Stomach smooth muscle (tissue), 2 donors: ENCODE data around the gene PRTFDC1.

Experiments
- H3K27ac ChIP-seq: one replicate; pipeline ENCODE4 v1.7.0; 2013; ENCODE audit warnings: mild to moderate bottlenecking, low read length, inconsistent platforms
- H3K27me3 ChIP-seq, 2 donors: one replicate each; pipeline ENCODE4 v1.7.0; 2013; ENCODE audit warnings: low read length in 2 of 2; ENCODE audit not compliant: insufficient read depth in 2 of 2, control insufficient read depth in 1 of 2
- H3K36me3 ChIP-seq, 2 donors: one replicate each; pipeline ENCODE4 v1.7.0; 2013; ENCODE audit warnings: low read length in 2 of 2; ENCODE audit not compliant: control insufficient read depth in 2 of 2, insufficient read depth in 2 of 2
- H3K4me1 ChIP-seq: one replicate; pipeline ENCODE4 v1.7.0; 2013; ENCODE audit warnings: low read length; ENCODE audit not compliant: control insufficient read depth, insufficient read depth
- H3K4me3 ChIP-seq, 2 donors: one replicate each; pipeline ENCODE4 v1.7.0; 2013; ENCODE audit warnings: low read length in 2 of 2
- H3K9ac ChIP-seq, 2 donors: one replicate each; pipeline ENCODE4 v1.7.0; 2013; ENCODE audit warnings: low read length in 2 of 2, mild to moderate bottlenecking in 1 of 2
- H3K9me3 ChIP-seq, 2 donors: one replicate each; pipeline ENCODE4 v1.7.0; 2013; ENCODE audit warnings: low read length in 2 of 2; ENCODE audit not compliant: control insufficient read depth in 2 of 2
- donor health status: healthy.
- donor health status: Pancreatic carcinoma.

The PRTFDC1 gene

DNA sequence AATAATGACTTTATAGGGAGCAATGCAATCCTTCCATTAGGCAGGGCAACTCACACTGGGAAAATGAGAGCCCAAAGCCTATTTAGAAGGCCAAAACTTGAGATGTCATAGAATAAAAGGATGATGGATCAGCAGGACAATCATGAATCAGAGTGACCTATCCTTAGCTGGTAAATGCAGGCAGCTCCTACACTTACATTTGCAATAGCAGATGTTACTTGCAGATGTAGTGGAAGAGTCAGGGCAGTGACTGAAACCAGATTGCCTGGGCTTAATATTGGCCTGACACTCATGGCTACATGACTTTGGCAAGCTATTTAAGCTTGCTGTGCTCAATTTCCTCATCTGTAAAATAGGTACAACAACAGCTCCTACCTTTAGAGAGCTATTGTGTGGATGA is 98.7 kb downstream of the PRTFDC1 start:
- no peak overlapping the region for H3K27ac ChIP-seq
- no peaks in the 10 kb centered on the region for H3K27me3 ChIP-seq

GRCh38 chr10:24851629-24852028 is 100.8 kb downstream of the PRTFDC1 start:
- H3K4me3 ChIP-seq = no peak overlapping the region
- no peak overlapping the region for H3K27ac ChIP-seq
- H3K9ac ChIP-seq = no peak overlapping the region
- no peaks in the 10 kb centered on the region for H3K27me3 ChIP-seq
- no peaks in the 10 kb centered on the region for H3K9me3 ChIP-seq
- no peaks in the 10 kb centered on the region for H3K36me3 ChIP-seq
- H3K4me1 ChIP-seq = no peaks in the 10 kb centered on the region

More for the DNA sequence above, 98.7 kb downstream of the PRTFDC1 start:
- Histone ChIP-seq H3K9me3 (no peaks in the 10 kb centered on the region), H3K4me1 (no peaks in the 10 kb centered on the region), H3K9ac (no peak overlapping the region), H3K36me3 (no peaks in the 10 kb centered on the region), H3K4me3 (no peak overlapping the region)

GRCh38 chr10:24850727-24851296 is 101.6 kb downstream of the PRTFDC1 start:
- Histone ChIP-seq H3K4me3 (no peak overlapping the region), H3K9ac (no peak overlapping the region), H3K9me3 (no peaks in the 10 kb centered on the region), H3K27ac (no peak overlapping the region), H3K27me3 (no peaks in the 10 kb centered on the region), H3K4me1 (no peaks in the 10 kb centered on the region), H3K36me3 (no peaks in the 10 kb centered on the region)

DNA sequence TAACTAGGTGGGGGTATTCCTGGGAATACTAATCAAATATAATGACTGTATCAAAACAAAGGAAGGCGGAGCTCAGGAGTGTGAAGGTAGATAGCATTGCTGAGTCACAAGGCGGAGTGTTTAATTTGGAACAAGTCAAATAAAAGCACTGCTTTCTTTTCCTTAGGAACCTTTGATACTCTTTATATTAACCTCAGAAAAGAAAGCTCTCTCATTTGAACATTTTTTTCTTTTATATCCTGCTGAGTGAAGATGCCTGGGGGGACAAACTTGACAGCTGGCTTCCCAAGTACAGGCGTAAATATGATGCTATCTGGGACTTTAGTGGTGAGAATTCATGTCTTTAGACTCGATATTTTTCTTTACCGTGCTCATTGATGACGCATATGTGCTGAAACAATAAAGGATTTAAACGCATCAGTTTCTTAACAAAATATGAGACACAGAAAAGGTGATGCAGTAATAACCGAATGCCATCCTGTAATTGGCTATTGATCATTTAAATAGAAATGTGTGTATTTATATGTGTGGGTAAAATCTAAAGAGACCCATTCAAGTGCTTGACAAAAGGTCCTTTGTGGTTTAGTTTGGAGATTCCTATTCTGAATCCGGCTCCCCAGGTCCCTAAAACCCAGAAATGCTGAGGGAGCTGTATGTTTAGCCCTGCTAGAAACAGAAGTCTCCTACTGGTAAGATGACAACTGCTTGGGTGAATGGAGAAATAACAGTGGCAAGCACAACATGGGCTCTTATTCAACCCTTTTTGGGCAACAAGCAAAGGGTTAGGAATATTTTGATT is 102.7 kb downstream of the PRTFDC1 start:
- no peaks in the 10 kb centered on the region for H3K4me1 ChIP-seq
- no peak overlapping the region for H3K4me3 ChIP-seq
- H3K9ac ChIP-seq = no peak overlapping the region
- H3K9me3 ChIP-seq = no peaks in the 10 kb centered on the region
- H3K27ac ChIP-seq = no peak overlapping the region
- H3K36me3 ChIP-seq = no peaks in the 10 kb centered on the region
- H3K27me3 ChIP-seq = no peaks in the 10 kb centered on the region

DNA sequence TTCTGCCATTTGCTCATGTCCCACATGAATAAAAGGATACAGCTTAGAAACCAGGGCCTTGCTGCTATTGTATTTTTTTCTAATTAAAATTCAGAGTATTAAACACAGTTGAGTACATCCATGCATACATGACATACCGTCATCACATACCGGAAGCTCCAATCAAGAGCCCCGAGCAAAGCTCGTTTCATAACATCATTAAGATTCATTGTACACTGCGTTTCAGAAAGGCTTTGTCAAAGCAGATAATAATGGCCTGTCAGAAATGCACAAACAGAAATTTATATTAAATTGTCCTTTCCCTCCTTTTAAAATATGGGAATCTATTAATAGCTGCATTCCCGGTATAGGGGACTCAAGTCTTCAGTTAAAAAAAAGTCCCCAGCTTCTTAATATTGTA is 103.4 kb downstream of the PRTFDC1 start:
- H3K9me3 ChIP-seq = no peaks in the 10 kb centered on the region
- no peak overlapping the region for H3K4me3 ChIP-seq
- H3K36me3 ChIP-seq = no peaks in the 10 kb centered on the region
- H3K4me1 ChIP-seq = no peaks in the 10 kb centered on the region
- no peaks in the 10 kb centered on the region for H3K27me3 ChIP-seq
- H3K27ac ChIP-seq = no peak overlapping the region
- H3K9ac ChIP-seq = no peak overlapping the region

- Histone ChIP-seq H3K27ac (no peak overlapping the region), H3K4me1 (no peaks in the 10 kb centered on the region), H3K27me3 (no peaks in the 10 kb centered on the region), H3K9ac (no peak overlapping the region), H3K4me3 (no peak overlapping the region), H3K9me3 (no peaks in the 10 kb centered on the region), H3K36me3 (no peaks in the 10 kb centered on the region)
Measured at GRCh38 chr10:24848195-24848594, 104.2 kb downstream of the PRTFDC1 start.

DNA sequence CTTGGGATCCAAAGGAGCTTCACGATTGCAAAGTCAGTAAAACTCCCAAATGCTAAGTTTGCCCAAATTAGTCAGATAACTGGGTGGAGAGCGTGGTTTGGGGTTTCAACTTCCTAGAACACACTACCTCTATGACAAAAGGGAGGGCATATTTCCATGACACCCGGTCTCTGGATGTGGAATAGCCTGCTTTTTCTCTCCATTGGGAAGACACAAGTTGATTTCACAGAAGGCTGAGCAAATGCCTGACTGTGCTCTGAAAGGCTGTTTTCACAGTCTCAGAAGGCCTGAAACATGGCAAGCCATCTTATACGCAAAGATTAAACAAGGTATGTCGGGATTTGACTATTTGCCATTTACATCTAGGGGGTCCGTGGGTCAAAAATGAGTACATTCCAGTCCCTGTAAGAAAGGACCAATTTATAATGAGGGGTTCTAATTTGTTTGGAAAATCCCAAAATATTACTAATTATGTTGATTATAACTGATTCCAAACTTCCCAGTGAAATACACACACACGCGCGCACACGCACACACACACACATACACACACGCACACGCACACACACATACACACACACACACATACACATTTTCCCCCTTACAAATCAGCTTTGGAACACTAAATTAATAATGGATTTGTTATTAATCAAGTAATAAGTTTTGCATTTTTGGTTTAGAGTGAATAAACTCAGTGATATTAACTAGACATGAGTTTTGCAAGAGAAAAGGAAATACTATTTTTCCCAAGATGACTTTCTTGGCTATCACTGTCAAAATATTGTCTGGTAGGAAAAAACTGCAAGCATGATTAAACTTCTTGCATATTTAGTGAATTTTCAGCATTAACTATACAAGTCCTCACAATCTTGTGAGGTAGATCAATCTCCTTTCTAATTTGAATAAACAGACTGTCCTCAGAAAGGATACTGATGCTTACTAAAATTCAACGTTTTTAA is 105.0 kb downstream of the PRTFDC1 start:
- H3K27ac ChIP-seq = no peak overlapping the region
- no peaks in the 10 kb centered on the region for H3K36me3 ChIP-seq
- no peaks in the 10 kb centered on the region for H3K4me1 ChIP-seq
- no peak overlapping the region for H3K4me3 ChIP-seq
- no peaks in the 10 kb centered on the region for H3K9me3 ChIP-seq
- no peak overlapping the region for H3K9ac ChIP-seq
- H3K27me3 ChIP-seq = no peaks in the 10 kb centered on the region

DNA sequence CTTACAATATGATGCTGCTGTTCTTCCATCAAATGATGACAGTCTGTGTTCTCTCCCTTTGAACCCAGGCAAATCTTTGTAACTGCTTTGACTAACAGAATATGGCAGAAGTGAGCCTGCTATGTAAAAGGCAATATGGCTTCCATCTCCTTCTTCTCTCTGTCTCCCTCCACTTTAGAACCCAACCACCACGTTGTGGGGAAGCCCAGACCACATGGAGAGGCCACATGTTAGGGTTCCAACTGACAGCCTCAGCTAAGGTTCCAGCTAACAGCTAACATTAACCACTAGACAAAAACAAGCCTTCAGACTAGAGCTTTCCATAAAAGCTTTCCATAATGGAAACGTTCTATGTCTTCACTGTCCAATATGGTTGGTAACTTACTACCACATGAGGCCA is 107.7 kb downstream of the PRTFDC1 start:
- Histone ChIP-seq H3K4me1 (no peaks in the 10 kb centered on the region), H3K4me3 (no peak overlapping the region), H3K27me3 (no peaks in the 10 kb centered on the region), H3K36me3 (no peaks in the 10 kb centered on the region), H3K9ac (no peak overlapping the region), H3K9me3 (no peaks in the 10 kb centered on the region), H3K27ac (no peak overlapping the region)

GRCh38 chr10:24843256-24843655 is 109.2 kb downstream of the PRTFDC1 start:
- Histone ChIP-seq H3K9me3 (no peaks in the 10 kb centered on the region), H3K27me3 (no peaks in the 10 kb centered on the region), H3K36me3 (no peaks in the 10 kb centered on the region), H3K9ac (no peak overlapping the region), H3K27ac (no peak overlapping the region), H3K4me3 (no peak overlapping the region), H3K4me1 (no peaks in the 10 kb centered on the region)

DNA sequence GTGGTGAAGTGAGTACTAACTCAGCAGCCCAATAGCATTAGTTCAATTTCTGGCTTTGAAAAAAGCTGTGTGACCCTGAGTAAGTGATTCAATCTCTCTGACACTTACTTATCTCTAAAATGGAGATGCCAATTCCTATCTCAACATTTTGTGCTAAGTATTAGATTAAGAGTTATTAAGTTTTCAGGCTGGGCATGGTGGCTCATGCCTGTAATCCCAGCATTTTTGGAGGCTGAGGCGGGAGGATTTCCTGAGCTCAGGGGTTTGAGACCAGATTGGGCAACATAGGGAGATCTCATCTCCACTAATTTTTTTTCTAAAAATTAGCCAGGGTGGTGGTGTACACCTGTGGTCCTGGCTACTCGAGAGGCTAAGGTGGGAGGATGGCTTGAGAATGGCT is 109.5 kb downstream of the PRTFDC1 start:
- Histone ChIP-seq H3K27me3 (no peaks in the 10 kb centered on the region), H3K4me3 (no peak overlapping the region), H3K9ac (no peak overlapping the region), H3K9me3 (peaks cover 0 to 3% of the 10 kb centered on the region in 2 donors), H3K27ac (no peak overlapping the region), H3K36me3 (no peaks in the 10 kb centered on the region), H3K4me1 (no peaks in the 10 kb centered on the region)
